ENCODE measurements around the gene LIF.

GRCh38 chr22:30239488-30240405 is 6.8 kb downstream of the LIF start:
- TF ChIP-seq POLR2A (IDR thresholded peaks at IDR 0.05; ENCODE audit: low read depth, low read length), result no peak
- TF ChIP-seq, protein P1, sequence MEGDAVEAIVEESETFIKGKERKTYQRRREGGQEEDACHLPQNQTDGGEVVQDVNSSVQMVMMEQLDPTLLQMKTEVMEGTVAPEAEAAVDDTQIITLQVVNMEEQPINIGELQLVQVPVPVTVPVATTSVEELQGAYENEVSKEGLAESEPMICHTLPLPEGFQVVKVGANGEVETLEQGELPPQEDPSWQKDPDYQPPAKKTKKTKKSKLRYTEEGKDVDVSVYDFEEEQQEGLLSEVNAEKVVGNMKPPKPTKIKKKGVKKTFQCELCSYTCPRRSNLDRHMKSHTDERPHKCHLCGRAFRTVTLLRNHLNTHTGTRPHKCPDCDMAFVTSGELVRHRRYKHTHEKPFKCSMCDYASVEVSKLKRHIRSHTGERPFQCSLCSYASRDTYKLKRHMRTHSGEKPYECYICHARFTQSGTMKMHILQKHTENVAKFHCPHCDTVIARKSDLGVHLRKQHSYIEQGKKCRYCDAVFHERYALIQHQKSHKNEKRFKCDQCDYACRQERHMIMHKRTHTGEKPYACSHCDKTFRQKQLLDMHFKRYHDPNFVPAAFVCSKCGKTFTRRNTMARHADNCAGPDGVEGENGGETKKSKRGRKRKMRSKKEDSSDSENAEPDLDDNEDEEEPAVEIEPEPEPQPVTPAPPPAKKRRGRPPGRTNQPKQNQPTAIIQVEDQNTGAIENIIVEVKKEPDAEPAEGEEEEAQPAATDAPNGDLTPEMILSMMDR (IDR thresholded peaks at IDR 0.05; ENCODE audit: extremely low read depth in 1 of 2, insufficient read depth in 1 of 2, low read depth in 1 of 2, low read length in 2 of 2), result no peak
- no peak for TF ChIP-seq JUN (IDR thresholded peaks at IDR 0.05; ENCODE audit: borderline replicate concordance, insufficient read depth, insufficient read length, low read depth)
- TF ChIP-seq MYC (IDR thresholded peaks at IDR 0.05; ENCODE audit: low read depth, low read length), result no peak
- no peak for TF ChIP-seq EZH2 (IDR thresholded peaks at IDR 0.05; ENCODE audit: borderline replicate concordance, low read depth, low read length, severe bottlenecking)
- no peak for TF ChIP-seq POLR2AphosphoS5 (IDR thresholded peaks at IDR 0.05; ENCODE audit: insufficient read depth, low read depth, low read length)
